Stimulated activated naive CD8-positive, alpha-beta T cell treated with anti-CD3 and anti-CD28 coated beads, Interleukin-15, Interleukin-2, amounts not matched to agents 100 ng/mL and 50 ng/mL, for 24 hours (primary cell): Measurements from ENCODE around the gene PTPN20.

Experiments
- H3K27ac Mint-ChIP-seq: one replicate; pipeline ENCODE4 v1.8.0; 2021; ENCODE audit warnings: mild to moderate bottlenecking, mixed read lengths
- H3K27me3 Mint-ChIP-seq: one replicate; pipeline ENCODE4 v1.8.0; 2021; ENCODE audit warnings: mixed read lengths
- H3K36me3 Mint-ChIP-seq: one replicate; pipeline ENCODE4 v1.8.0; 2021; ENCODE audit warnings: low read depth, mixed read lengths
- H3K4me1 Mint-ChIP-seq: one replicate; pipeline ENCODE4 v1.8.0; 2021; ENCODE audit warnings: low read depth, mixed read lengths
- H3K4me3 Mint-ChIP-seq: one replicate; pipeline ENCODE4 v1.8.0; 2021; ENCODE audit warnings: mild to moderate bottlenecking, mixed read lengths
- H3K9me3 Mint-ChIP-seq: one replicate; pipeline ENCODE4 v1.8.0; 2021; ENCODE audit warnings: mixed read lengths

Gene PTPN20

GRCh38 chr10:47033081-47033480 lies 121.9 kb downstream of the PTPN20 start:
- no peaks in the 10 kb centered on the region for H3K9me3 Mint-ChIP-seq
- no peak overlapping the region for H3K27ac Mint-ChIP-seq
- no peaks in the 10 kb centered on the region for H3K36me3 Mint-ChIP-seq
- H3K27me3 Mint-ChIP-seq = no peaks in the 10 kb centered on the region
- no peak overlapping the region for H3K4me3 Mint-ChIP-seq
- no peaks in the 10 kb centered on the region for H3K4me1 Mint-ChIP-seq

- no peak overlapping the region for H3K4me3 Mint-ChIP-seq
Observed at GRCh38 chr10:47033541-47034270, 122.5 kb downstream of the PTPN20 start.

GRCh38 chr10:47034441-47035051 lies 123.3 kb downstream of the PTPN20 start:
- Mint-ChIP-seq H3K27ac (no peak overlapping the region), H3K36me3 (no peaks in the 10 kb centered on the region), H3K4me1 (no peaks in the 10 kb centered on the region), H3K4me3 (no peak overlapping the region), H3K9me3 (no peaks in the 10 kb centered on the region), H3K27me3 (no peaks in the 10 kb centered on the region)

More at GRCh38 chr10:47033541-47034270, 122.5 kb downstream of the PTPN20 start:
- Mint-ChIP-seq H3K4me1 (no peaks in the 10 kb centered on the region), H3K36me3 (no peaks in the 10 kb centered on the region), H3K27me3 (no peaks in the 10 kb centered on the region), H3K9me3 (no peaks in the 10 kb centered on the region), H3K27ac (no peak overlapping the region)

- Mint-ChIP-seq H3K36me3 (no peaks in the 10 kb centered on the region), H3K9me3 (no peaks in the 10 kb centered on the region), H3K27ac (no peak overlapping the region), H3K4me3 (no peak overlapping the region), H3K27me3 (no peaks in the 10 kb centered on the region), H3K4me1 (no peaks in the 10 kb centered on the region)
Observed at GRCh38 chr10:47035171-47035818, 124.1 kb downstream of the PTPN20 start.

- no peak overlapping the region for H3K27ac Mint-ChIP-seq
- no peaks in the 10 kb centered on the region for H3K36me3 Mint-ChIP-seq
- H3K4me1 Mint-ChIP-seq = no peaks in the 10 kb centered on the region
- no peaks in the 10 kb centered on the region for H3K27me3 Mint-ChIP-seq
- no peak overlapping the region for H3K4me3 Mint-ChIP-seq
- H3K9me3 Mint-ChIP-seq = no peaks in the 10 kb centered on the region
Observed at GRCh38 chr10:47035819-47036337, 124.7 kb downstream of the PTPN20 start.

GRCh38 chr10:47036771-47037170 lies 125.5 kb downstream of the PTPN20 start:
- Mint-ChIP-seq H3K36me3 (no peaks in the 10 kb centered on the region), H3K27ac (no peak overlapping the region), H3K4me1 (no peaks in the 10 kb centered on the region), H3K27me3 (no peaks in the 10 kb centered on the region), H3K9me3 (no peaks in the 10 kb centered on the region), H3K4me3 (no peak overlapping the region)

- no peak overlapping the region for H3K4me3 Mint-ChIP-seq
- no peaks in the 10 kb centered on the region for H3K4me1 Mint-ChIP-seq
- H3K27ac Mint-ChIP-seq = no peak overlapping the region
- no peaks in the 10 kb centered on the region for H3K36me3 Mint-ChIP-seq
- no peaks in the 10 kb centered on the region for H3K9me3 Mint-ChIP-seq
- no peaks in the 10 kb centered on the region for H3K27me3 Mint-ChIP-seq
Observed at GRCh38 chr10:47037654-47038425, 126.6 kb downstream of the PTPN20 start.

GRCh38 chr10:47038881-47039561 lies 127.8 kb downstream of the PTPN20 start:
- Mint-ChIP-seq H3K9me3 (no peaks in the 10 kb centered on the region), H3K4me1 (no peaks in the 10 kb centered on the region), H3K4me3 (no peak overlapping the region), H3K27ac (no peak overlapping the region), H3K27me3 (no peaks in the 10 kb centered on the region), H3K36me3 (no peaks in the 10 kb centered on the region)

- Mint-ChIP-seq H3K4me1 (no peaks in the 10 kb centered on the region), H3K9me3 (no peaks in the 10 kb centered on the region), H3K4me3 (no peak overlapping the region), H3K27ac (no peak overlapping the region), H3K36me3 (no peaks in the 10 kb centered on the region), H3K27me3 (no peaks in the 10 kb centered on the region)
Observed at GRCh38 chr10:47039562-47039913, 128.3 kb downstream of the PTPN20 start.

GRCh38 chr10:47040041-47040491 lies 128.8 kb downstream of the PTPN20 start:
- Mint-ChIP-seq H3K4me3 (no peak overlapping the region), H3K36me3 (no peaks in the 10 kb centered on the region), H3K27me3 (no peaks in the 10 kb centered on the region), H3K4me1 (no peaks in the 10 kb centered on the region), H3K9me3 (no peaks in the 10 kb centered on the region), H3K27ac (no peak overlapping the region)

GRCh38 chr10:47040681-47041080 lies 129.5 kb downstream of the PTPN20 start:
- H3K36me3 Mint-ChIP-seq = no peaks in the 10 kb centered on the region
- no peaks in the 10 kb centered on the region for H3K9me3 Mint-ChIP-seq
- H3K27me3 Mint-ChIP-seq = no peaks in the 10 kb centered on the region
- H3K4me1 Mint-ChIP-seq = no peaks in the 10 kb centered on the region
- no peak overlapping the region for H3K27ac Mint-ChIP-seq
- no peak overlapping the region for H3K4me3 Mint-ChIP-seq

GRCh38 chr10:47041396-47042198 lies 130.4 kb downstream of the PTPN20 start:
- Mint-ChIP-seq H3K27me3 (no peaks in the 10 kb centered on the region), H3K4me3 (no peak overlapping the region), H3K9me3 (no peaks in the 10 kb centered on the region), H3K4me1 (no peaks in the 10 kb centered on the region), H3K36me3 (no peaks in the 10 kb centered on the region), H3K27ac (no peak overlapping the region)

- no peaks in the 10 kb centered on the region for H3K27me3 Mint-ChIP-seq
- no peaks in the 10 kb centered on the region for H3K9me3 Mint-ChIP-seq
- no peaks in the 10 kb centered on the region for H3K36me3 Mint-ChIP-seq
- H3K27ac Mint-ChIP-seq = no peak overlapping the region
- no peaks in the 10 kb centered on the region for H3K4me1 Mint-ChIP-seq
- no peak overlapping the region for H3K4me3 Mint-ChIP-seq
Observed at GRCh38 chr10:47042199-47042473, 130.9 kb downstream of the PTPN20 start.
